ENCODE results near the gene TNNI2. TPM values are rescaled to one million over a fixed set of nuclear protein-coding genes. Genes with fewer than 3 reads are reported as not detected.

The TNNI2 gene
- total RNA-seq, 2 donors from 2014 or later: not detected

- peak overlapping the region; percentile 91 to 95 for H3K27ac ChIP-seq
- peaks cover 0 to 77% of the 10 kb centered on the region in 2 donors for H3K4me1 ChIP-seq
- DNase-seq (ENCODE audit: low spot score): no peak
Measured at GRCh38 chr11:1879342-1879940, 40.7 kb downstream of the TNNI2 start.

GRCh38 chr11:1879941-1880720 is 41.4 kb downstream of the TNNI2 start:
- H3K9me3 ChIP-seq: no peaks in the 10 kb centered on the region
- TF ChIP-seq CTCF (IDR thresholded peaks at IDR 0.05): no peak
- H3K27me3 ChIP-seq: no peaks in the 10 kb centered on the region
- H3K27ac ChIP-seq: peak overlapping the region; percentile 91 to 95
- H3K36me3 ChIP-seq: peaks cover 7% of the 10 kb centered on the region
- no peak overlapping the region for H3K4me3 ChIP-seq
- H3K4me1 ChIP-seq: peaks cover 0 to 73% of the 10 kb centered on the region in 2 donors
- peak; percentile 86 for DNase-seq (ENCODE audit: low spot score)

More at GRCh38 chr11:1879342-1879940, 40.7 kb downstream of the TNNI2 start:
- Histone ChIP-seq H3K27me3 (no peaks in the 10 kb centered on the region), H3K36me3 (no peaks in the 10 kb centered on the region), H3K9me3 (no peaks in the 10 kb centered on the region), H3K4me3 (no peak overlapping the region)
- TF ChIP-seq CTCF (IDR thresholded peaks at IDR 0.05): no peak

- no peak for DNase-seq (ENCODE audit: low spot score)
- Histone ChIP-seq H3K4me1 (peaks cover 0 to 65% of the 10 kb centered on the region in 2 donors), H3K27me3 (no peaks in the 10 kb centered on the region), H3K9me3 (no peaks in the 10 kb centered on the region), H3K36me3 (peaks cover 13% of the 10 kb centered on the region), H3K27ac (peak overlapping the region; percentile 91 to 95), H3K4me3 (no peak overlapping the region)
- TF ChIP-seq CTCF (IDR thresholded peaks at IDR 0.05): no peak
Measured at GRCh38 chr11:1880746-1881441, 42.1 kb downstream of the TNNI2 start.

- no peak overlapping the region for H3K4me3 ChIP-seq
- TF ChIP-seq CTCF (IDR thresholded peaks at IDR 0.05): no peak
- H3K4me1 ChIP-seq: peaks cover 0 to 58% of the 10 kb centered on the region in 2 donors
Measured at GRCh38 chr11:1881442-1882264, 42.9 kb downstream of the TNNI2 start.

More at GRCh38 chr11:1881442-1882264, 42.9 kb downstream of the TNNI2 start:
- Histone ChIP-seq H3K36me3 (peaks cover 13% of the 10 kb centered on the region), H3K27ac (peak overlapping the region; percentile 91 to 95), H3K27me3 (no peaks in the 10 kb centered on the region), H3K9me3 (no peaks in the 10 kb centered on the region)
- DNase-seq (ENCODE audit: low spot score): no peak

Data from right atrium auricular region (tissue), 2 donors.